Uterus (tissue), 2 donors: ENCODE data around the gene LAMC3.

Experiments used
- POLR2A ChIP-seq, 2 donors: fragments of 450-650 bp; IDR thresholded peaks; one replicate each; pipeline ENCODE4 v1.6.1; 2016; ENCODE audit warnings: antibody characterized with exemption in 2 of 2, mild to moderate bottlenecking in 1 of 2, moderate library complexity in 1 of 2
- TF ChIP-seq, protein P1 (sequence below), 4 experiments: fragments of 200-600 bp in 2 of 4; fragments of 450-650 bp in 2 of 4; sonication (generic) in 2 of 4; IDR thresholded peaks; one replicate each; pipeline ENCODE4 v1.5.1; 2016 to 2019; ENCODE audit warnings: antibody characterized with exemption in 4 of 4, mild to moderate bottlenecking in 2 of 4, moderate library complexity in 1 of 4

DNA sequence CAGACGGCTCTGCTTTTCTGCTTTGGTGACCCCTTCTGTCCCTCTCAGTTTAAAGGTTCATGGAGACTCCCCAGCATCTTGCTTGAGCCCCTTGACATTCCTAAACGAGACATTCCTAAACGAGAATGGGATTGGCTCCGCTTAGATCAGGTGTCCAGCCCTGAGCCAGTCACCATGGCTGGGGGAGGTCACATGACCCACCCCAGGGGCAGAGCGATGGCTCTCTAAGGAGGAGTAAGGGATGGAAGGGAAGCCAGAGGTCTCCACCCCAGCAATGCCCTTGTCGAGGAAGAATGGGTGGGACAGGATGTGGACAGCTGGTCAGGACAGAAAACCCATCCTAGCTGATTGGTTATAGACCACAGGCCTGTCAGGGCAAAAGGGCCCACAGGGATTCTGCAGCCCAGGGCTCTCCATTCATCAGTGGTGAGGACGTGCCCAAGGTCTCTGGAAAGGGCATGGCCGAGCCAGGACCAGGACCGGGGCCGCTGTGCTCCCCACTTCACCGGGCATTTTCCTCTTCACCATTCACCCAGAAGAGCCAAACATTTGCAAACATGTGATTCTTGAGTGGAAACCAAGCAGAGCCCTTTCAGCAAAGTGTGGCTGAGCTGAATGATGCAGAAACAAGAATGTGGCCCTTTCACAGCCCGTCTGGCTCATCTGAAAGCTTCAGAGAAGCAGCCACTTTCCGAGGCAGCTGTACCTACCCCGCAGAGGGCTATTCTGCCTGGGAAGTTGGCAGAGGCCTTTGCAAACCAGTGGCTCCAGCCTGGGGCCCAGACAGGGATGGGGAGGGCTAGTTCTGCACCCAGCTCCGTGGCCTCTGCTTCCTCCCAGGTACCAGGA, 67.6 kb downstream of the LAMC3 start:
- no peak for TF ChIP-seq POLR2A (IDR thresholded peaks at IDR 0.05)
- TF ChIP-seq, protein P1, sequence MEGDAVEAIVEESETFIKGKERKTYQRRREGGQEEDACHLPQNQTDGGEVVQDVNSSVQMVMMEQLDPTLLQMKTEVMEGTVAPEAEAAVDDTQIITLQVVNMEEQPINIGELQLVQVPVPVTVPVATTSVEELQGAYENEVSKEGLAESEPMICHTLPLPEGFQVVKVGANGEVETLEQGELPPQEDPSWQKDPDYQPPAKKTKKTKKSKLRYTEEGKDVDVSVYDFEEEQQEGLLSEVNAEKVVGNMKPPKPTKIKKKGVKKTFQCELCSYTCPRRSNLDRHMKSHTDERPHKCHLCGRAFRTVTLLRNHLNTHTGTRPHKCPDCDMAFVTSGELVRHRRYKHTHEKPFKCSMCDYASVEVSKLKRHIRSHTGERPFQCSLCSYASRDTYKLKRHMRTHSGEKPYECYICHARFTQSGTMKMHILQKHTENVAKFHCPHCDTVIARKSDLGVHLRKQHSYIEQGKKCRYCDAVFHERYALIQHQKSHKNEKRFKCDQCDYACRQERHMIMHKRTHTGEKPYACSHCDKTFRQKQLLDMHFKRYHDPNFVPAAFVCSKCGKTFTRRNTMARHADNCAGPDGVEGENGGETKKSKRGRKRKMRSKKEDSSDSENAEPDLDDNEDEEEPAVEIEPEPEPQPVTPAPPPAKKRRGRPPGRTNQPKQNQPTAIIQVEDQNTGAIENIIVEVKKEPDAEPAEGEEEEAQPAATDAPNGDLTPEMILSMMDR (IDR thresholded peaks at IDR 0.05), result no peak
